Activated effector memory CD4-positive, alpha-beta T cell treated with Interleukin-2 at 50 U/mL for 16 hours (primary cell): ENCODE data around the gene DST.

Experiments
- DNase-seq: peaks from one replicate; pipeline ENCODE4 v3.0.0-alpha.2; 2020

Gene DST

DNA sequence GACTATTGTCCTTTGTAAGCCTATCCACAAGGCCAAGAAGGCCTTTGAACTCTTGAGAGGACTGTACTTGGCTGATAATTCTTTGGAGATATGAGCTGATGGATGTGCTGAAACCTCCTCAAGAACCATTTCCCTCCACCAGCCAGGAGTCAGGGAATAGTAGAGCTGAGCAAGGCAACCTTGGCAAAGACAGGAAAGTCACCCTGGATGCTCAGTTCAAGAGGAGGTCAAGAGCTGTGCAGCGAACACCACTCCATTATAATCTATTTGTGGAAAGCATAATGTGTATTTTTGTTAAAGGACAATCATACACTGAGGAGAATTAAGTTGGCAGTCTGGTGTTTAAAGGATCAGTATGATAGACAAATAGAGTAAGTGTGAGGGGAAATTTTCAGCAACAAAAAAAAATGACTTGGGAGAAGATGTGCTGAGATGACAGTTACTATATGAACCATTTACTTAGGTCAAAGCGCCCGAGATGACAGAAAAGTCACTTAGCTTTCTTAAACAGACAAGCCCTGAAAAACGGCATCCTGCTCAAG is 218.1 kb downstream of the DST start:
- DNase-seq: no peak

DNA sequence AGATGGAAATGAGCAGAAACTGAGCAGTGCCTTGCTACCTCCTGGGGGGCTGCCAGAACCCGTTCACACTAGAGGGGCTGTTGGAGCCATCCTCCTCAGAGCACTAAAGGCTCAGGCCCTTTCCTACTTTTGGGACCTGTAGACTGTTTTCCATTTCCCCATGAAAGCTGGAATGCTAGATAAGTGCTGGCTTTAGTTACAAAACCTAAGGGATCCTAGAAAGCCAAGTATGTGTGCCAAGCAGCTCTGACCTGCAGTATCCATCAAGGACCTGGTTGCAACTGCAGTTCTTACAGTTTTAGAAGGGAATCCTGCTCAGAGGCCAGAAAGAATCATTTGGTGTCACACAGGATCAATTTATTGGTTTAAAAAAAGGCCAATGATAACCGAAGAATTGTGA is 218.6 kb downstream of the DST start:
- DNase-seq: no peak

DNA sequence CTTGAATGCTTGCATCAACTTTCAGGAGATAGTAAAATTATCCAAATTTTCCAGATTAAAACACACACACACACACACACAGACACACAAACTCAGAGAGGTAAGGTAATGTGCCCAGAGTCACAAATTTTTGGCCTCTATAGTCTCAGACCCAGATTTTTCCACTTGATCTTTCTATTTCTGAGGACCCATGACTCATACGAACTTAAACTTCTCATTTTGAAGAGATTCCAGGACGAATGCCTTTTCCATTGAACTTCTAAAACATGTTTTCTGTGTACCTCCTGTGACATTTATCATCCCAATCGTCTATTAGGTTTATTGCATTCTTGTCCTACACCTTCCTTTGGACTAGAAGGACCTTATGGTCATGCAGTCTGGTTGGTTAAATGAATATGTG is 222.4 kb downstream of the DST start:
- DNase-seq: no peak

DNA sequence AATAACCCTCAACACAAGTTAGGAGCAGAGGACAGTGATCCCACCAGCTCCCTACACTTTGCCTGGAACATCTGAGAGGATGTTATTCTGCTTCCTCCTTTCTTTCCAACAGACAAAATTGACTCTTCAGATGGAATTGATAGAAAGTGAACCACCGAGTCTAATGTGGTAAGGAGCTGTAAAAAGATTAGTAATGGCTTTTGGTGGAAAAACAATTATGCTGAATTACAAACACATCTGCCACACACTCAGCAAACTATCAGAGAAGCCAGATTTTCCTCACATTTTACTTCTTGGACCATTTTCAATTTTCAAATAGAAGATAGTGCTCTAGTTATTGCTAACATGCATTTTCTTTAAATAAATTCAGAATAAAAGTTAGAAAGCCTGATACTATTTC is 223.5 kb downstream of the DST start:
- DNase-seq: no peak

DNA sequence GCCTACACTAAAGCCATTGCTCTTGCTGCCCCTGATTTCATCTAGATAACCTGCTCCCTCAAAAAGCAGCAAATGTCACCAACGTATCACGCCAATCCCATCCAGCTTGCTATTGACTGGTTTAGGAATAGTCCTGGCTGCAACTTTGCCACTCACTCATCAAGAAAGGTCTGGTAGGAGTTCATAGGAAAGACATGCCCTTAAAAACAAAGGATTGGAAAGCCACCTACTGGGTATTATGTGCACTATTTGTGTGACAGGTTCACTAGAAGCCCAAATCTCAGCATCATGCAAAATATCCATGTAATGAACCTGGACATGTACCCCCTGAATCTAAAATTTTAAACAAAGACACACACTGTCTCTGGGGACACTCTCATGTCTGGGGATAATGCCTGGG is 224.9 kb downstream of the DST start:
- DNase-seq: no peak

DNA sequence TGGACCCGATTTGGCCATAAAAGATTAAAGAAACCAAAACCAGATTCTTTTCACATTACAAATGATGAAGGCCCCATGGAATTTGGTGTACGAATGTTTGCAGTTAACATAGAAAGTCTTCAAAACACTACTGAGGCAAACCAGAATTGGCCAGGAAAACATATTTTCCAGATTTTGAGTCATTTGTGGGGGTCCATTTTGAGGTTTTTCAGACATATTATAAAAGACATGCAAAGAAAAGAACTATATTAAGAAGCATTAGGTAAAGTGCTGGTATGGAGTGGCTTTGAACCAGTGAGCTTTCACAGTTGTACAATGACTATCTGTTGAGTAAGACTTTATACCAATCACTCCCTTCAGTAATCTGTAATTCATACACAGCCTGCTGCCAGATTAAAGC is 226.4 kb downstream of the DST start:
- DNase-seq: no peak

DNA sequence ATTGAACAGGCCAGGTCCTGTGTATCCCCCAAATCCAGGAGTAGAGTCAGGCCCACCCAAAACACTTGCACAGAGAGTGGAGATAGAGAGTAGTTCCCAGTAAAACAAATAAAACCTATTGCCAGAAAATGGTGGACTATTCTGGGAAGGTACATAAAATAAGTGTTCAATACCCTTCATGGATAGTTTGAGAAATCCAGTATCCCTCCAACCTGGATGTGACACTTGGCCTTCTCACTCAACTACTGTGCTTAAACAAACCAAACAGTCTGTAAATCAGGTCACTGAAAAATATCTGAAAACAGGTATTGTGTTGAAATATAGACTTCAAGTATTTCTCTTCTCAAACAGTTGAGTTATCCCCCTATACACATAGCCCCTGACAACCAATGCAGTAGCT is 233.7 kb downstream of the DST start:
- DNase-seq: no peak
